Left colon (tissue), 2 donors: Measurements from ENCODE around the gene ZNF526. TPM values are rescaled to one million over a fixed set of nuclear protein-coding genes. Genes with fewer than 3 reads are reported as not detected.
A peak's percentile ranks its signal among the peaks of the same experiment; 100 is the strongest.

Experiments
- ATAC-seq: fragments of 200-7000 bp; cut with Tn5 transposase; one replicate; pipeline ENCODE4 v1.9.1; 2020; ENCODE audit warnings: mild to moderate bottlenecking, moderate library complexity
- DNase-seq, 2 donors: peaks; one replicate each; pipeline ENCODE4 v3.0.0-alpha.2; 2020
- intact Hi-C, 2 donors: fragments of 100-400 bp; cut with DNase I in 1 of 2; cut with micrococcal nuclease in 1 of 2; formaldehyde crosslinking; loops; one replicate each; pipeline versions ENCODE4 v1.11.2 to v1.14.0; 2022; cut with DNase I, micrococcal nuclease
- total RNA-seq, 2 donors: library from RNA; stranded (reverse); fragmentation: NEBNext Ultra II Directional; extraction: Animal tissue kit (Norgen Biotek cat#: 25700); gene quantifications; one replicate each; pipeline ENCODE4 v1.2.1, GENCODE V29; 2021
- donor health status: DM: no; HTN: no; CAD: no.
- donor health status: DM: yes; HTN: yes; CAD: no.

ZNF526 gene
- total RNA-seq, 2 donors from 2014 or later: 8.1 to 8.7 TPM

- ATAC-seq: peak; percentile 38
- DNase-seq: peak; percentile 43 to 62
- intact Hi-C loops: no loop called here
Measured at GRCh38 chr19:42216653-42217519, 3.2 kb upstream of the ZNF526 start.

- DNase-seq: peak; percentile 98 to 99
- peak; percentile 69 for ATAC-seq
- intact Hi-C loops: no loop called here
Measured at GRCh38 chr19:42217520-42218437, 2.3 kb upstream of the ZNF526 start, which contains the start of gene DEDD2. Gene DEDD2, minus strand, starts transcription at chr19:42217677. Its CDS starts 670 bp downstream, at chr19:42217007.

GRCh38 chr19:42220751-42221097 lies 612 bp downstream of the ZNF526 start:
- intact Hi-C loops: no loop called here
- ATAC-seq (no peak), DNase-seq (no peak)

- intact Hi-C loops: no loop called here
- no peak for ATAC-seq
- no peak for DNase-seq
Measured at GRCh38 chr19:42224940-42225717, 5.0 kb downstream of the ZNF526 start.

GRCh38 chr19:42225718-42226292 lies 5.7 kb downstream of the ZNF526 start:
- intact Hi-C loops: no loop called here
- DNase-seq (no peak), ATAC-seq (no peak)

GRCh38 chr19:42226886-42227285 lies 6.8 kb downstream of the ZNF526 start:
- intact Hi-C loops: no loop called here
- DNase-seq (no peak), ATAC-seq (no peak)

GRCh38 chr19:42228641-42229040 lies 8.5 kb downstream of the ZNF526 start:
- DNase-seq (no peak), ATAC-seq (no peak)
- intact Hi-C loops: no loop called here

GRCh38 chr19:42229301-42229854 lies 9.3 kb downstream of the ZNF526 start:
- ATAC-seq (no peak), DNase-seq (no peak)
- intact Hi-C loops: no loop called here

GRCh38 chr19:42229855-42230351 lies 9.8 kb downstream of the ZNF526 start:
- ATAC-seq (no peak), DNase-seq (no peak)
- intact Hi-C loops: no loop called here

GRCh38 chr19:42230571-42230970 lies 10.5 kb downstream of the ZNF526 start:
- ATAC-seq (no peak), DNase-seq (no peak)
- intact Hi-C loops: no loop called here

GRCh38 chr19:42232435-42232834 lies 12.3 kb downstream of the ZNF526 start:
- DNase-seq (no peak), ATAC-seq (no peak)
- intact Hi-C loops: no loop called here

- intact Hi-C loops: no loop called here
- DNase-seq (no peak), ATAC-seq (peak; percentile 23)
Measured at GRCh38 chr19:42233106-42233505, 13.0 kb downstream of the ZNF526 start.

- intact Hi-C loops: no loop called here
- DNase-seq (no peak), ATAC-seq (peak; percentile 85)
Measured at GRCh38 chr19:42233678-42234292, 13.7 kb downstream of the ZNF526 start.

GRCh38 chr19:42234364-42234763 lies 14.3 kb downstream of the ZNF526 start:
- DNase-seq (no peak), ATAC-seq (no peak)
- intact Hi-C loops: no loop called here

GRCh38 chr19:42235181-42235580 lies 15.1 kb downstream of the ZNF526 start:
- intact Hi-C loops: no loop called here
- DNase-seq: no peak
- no peak for ATAC-seq

- DNase-seq (no peak), ATAC-seq (no peak)
- intact Hi-C loops: no loop called here
Measured at GRCh38 chr19:42239544-42240220, 19.6 kb downstream of the ZNF526 start.

GRCh38 chr19:42241279-42241678 lies 21.2 kb downstream of the ZNF526 start:
- ATAC-seq (no peak), DNase-seq (no peak)
- intact Hi-C loops: no loop called here
